SU-DHL-6 (cell line): ENCODE measurements around the gene CNKSR1.

Experiments
- H2AFZ ChIP-seq: fragments of 200-600 bp; sonication (generic); 2 replicates; pipeline ENCODE4 v1.6.1; 2014; ENCODE audit warnings: low read depth, mild to moderate bottlenecking, moderate library complexity, mixed read lengths, antibody characterized with exemption, low read length; ENCODE audit not compliant: severe bottlenecking
- H3F3A ChIP-seq: fragments of 200-600 bp; shearing (Covaris generic); 2 replicates; pipeline ENCODE4 v1.6.0; 2016; ENCODE audit warnings: antibody characterized with exemption, mild to moderate bottlenecking; ENCODE audit not compliant: insufficient read depth
- H3K27ac ChIP-seq: fragments of 200-600 bp; sonication (generic); 2 replicates; pipeline ENCODE4 v1.5.1; 2016; ENCODE audit warnings: low read depth, mild to moderate bottlenecking, low read length, moderate library complexity, mixed read lengths
- H3K27me3 ChIP-seq: fragments of 200-600 bp; sonication (generic), shearing (Covaris generic); 2 replicates; pipeline ENCODE4 v1.6.0; 2014; ENCODE audit warnings: mild to moderate bottlenecking, low read length
- H3K36me3 ChIP-seq: fragments of 200-600 bp; sonication (generic); 2 replicates; pipeline ENCODE4 v1.6.1; 2014; ENCODE audit warnings: mild to moderate bottlenecking, low read length, mixed read lengths
- H3K4me2 ChIP-seq: fragments of 300-600, 200-600 bp; shearing (Covaris generic), sonication (generic); 2 replicates; pipeline ENCODE4 v1.6.0; 2014; ENCODE audit warnings: low read length, low read depth, mild to moderate bottlenecking; ENCODE audit not compliant: poor library complexity, severe bottlenecking
- H3K4me3 ChIP-seq: fragments of 200-600 bp; sonication (generic); 2 replicates; pipeline ENCODE4 v1.5.1; 2014; ENCODE audit warnings: antibody characterized with exemption, low read length, mild to moderate bottlenecking, mixed read lengths; ENCODE audit not compliant: insufficient read depth, poor library complexity, severe bottlenecking
- H3K79me2 ChIP-seq: fragments of 200-600 bp; sonication (generic); 2 replicates; pipeline ENCODE4 v1.6.1; 2014; ENCODE audit warnings: mild to moderate bottlenecking, low read length, moderate library complexity; ENCODE audit not compliant: insufficient read depth
- H3K9ac ChIP-seq: fragments of 200-600 bp; sonication (generic); 2 replicates; pipeline ENCODE4 v1.7.0; 2014; ENCODE audit warnings: mild to moderate bottlenecking, low read length
- H3K9me2 ChIP-seq: fragments of 200-600 bp; sonication (generic); replicated peaks from 2 replicates; pipeline ENCODE4 v1.6.1; 2014; ENCODE audit warnings: low read length; ENCODE audit not compliant: insufficient read depth
- H3K9me3 ChIP-seq: fragments of 200-600 bp; sonication (generic); 2 replicates; pipeline ENCODE4 v1.6.1; 2014; ENCODE audit warnings: low read length, mixed read lengths; ENCODE audit not compliant: insufficient read depth
- H4K20me1 ChIP-seq: fragments of 200-600 bp; sonication (generic); 2 replicates; pipeline ENCODE4 v1.6.1; 2014; ENCODE audit warnings: low read depth, mild to moderate bottlenecking, antibody characterized with exemption, low read length, moderate library complexity, mixed read lengths
- CTCF ChIP-seq: fragments of 200-600 bp; sonication (generic); IDR thresholded peaks from one replicate; pipeline ENCODE4 v1.5.1; 2017; ENCODE audit warnings: antibody characterized with exemption, mild to moderate bottlenecking, low read length, moderate library complexity; ENCODE audit not compliant: insufficient read depth, poor library complexity, severe bottlenecking
- EZH2phosphoT487 ChIP-seq: fragments of 200-600 bp; sonication (generic), shearing (Covaris generic); conservative IDR thresholded peaks from 2 replicates; pipeline ENCODE4 v1.6.1; 2018; ENCODE audit warnings: mild to moderate bottlenecking, antibody characterized with exemption, low read length, moderate library complexity, mixed read lengths

Gene CNKSR1

GRCh38 chr1:26164036-26164860 lies 13.0 kb upstream of the CNKSR1 start:
- Histone ChIP-seq H3K79me2 (no peaks in the 10 kb centered on the region), H3K4me3 (no peak overlapping the region), H3F3A (no peaks in the 10 kb centered on the region), H3K4me2 (no peak overlapping the region), H2AFZ (no peak overlapping the region), H3K9me3 (no peaks in the 10 kb centered on the region), H3K27ac (no peak overlapping the region), H3K27me3 (no peaks in the 10 kb centered on the region), H3K36me3 (no peaks in the 10 kb centered on the region), H4K20me1 (no peaks in the 10 kb centered on the region), H3K9me2 (no peaks in the 10 kb centered on the region), H3K9ac (no peak overlapping the region)
- no peak for TF ChIP-seq EZH2phosphoT487
- peak; percentile 22 for TF ChIP-seq CTCF

GRCh38 chr1:26164861-26165842 lies 12.1 kb upstream of the CNKSR1 start:
- no peak overlapping the region for H3K27ac ChIP-seq
- no peaks in the 10 kb centered on the region for H3F3A ChIP-seq
- H4K20me1 ChIP-seq = no peaks in the 10 kb centered on the region
- peaks cover 3% of the 10 kb centered on the region for H3K79me2 ChIP-seq
- H3K4me3 ChIP-seq = no peak overlapping the region
- no peak overlapping the region for H3K9ac ChIP-seq
- TF ChIP-seq EZH2phosphoT487 (no peak), CTCF (no peak)
- no peaks in the 10 kb centered on the region for H3K9me2 ChIP-seq
- no peaks in the 10 kb centered on the region for H3K36me3 ChIP-seq
- H3K9me3 ChIP-seq = no peaks in the 10 kb centered on the region
- no peaks in the 10 kb centered on the region for H3K27me3 ChIP-seq
- no peak overlapping the region for H3K4me2 ChIP-seq
- no peak overlapping the region for H2AFZ ChIP-seq

GRCh38 chr1:26166719-26167281 lies 10.5 kb upstream of the CNKSR1 start:
- no peak for TF ChIP-seq CTCF
- no peak for TF ChIP-seq EZH2phosphoT487
- no peaks in the 10 kb centered on the region for H3K27me3 ChIP-seq
- H2AFZ ChIP-seq = no peak overlapping the region
- H3K36me3 ChIP-seq = no peaks in the 10 kb centered on the region
- no peaks in the 10 kb centered on the region for H3K9me2 ChIP-seq
- no peaks in the 10 kb centered on the region for H4K20me1 ChIP-seq
- no peaks in the 10 kb centered on the region for H3F3A ChIP-seq
- H3K79me2 ChIP-seq = peaks cover 11% of the 10 kb centered on the region
- no peaks in the 10 kb centered on the region for H3K9me3 ChIP-seq
- no peak overlapping the region for H3K4me3 ChIP-seq
- H3K4me2 ChIP-seq = no peak overlapping the region
- no peak overlapping the region for H3K27ac ChIP-seq
- H3K9ac ChIP-seq = no peak overlapping the region
